NCI-H146 (cell line): ENCODE measurements around the gene CIB2.

ENCODE experiments used
- DNase-seq: peaks from one replicate; lab custom pipeline; 2025; lab: John Stamatoyannopoulos, UW

CIB2 gene

GRCh38 chr15:78107471-78107870 lies 23.8 kb downstream of the CIB2 start:
- DNase-seq, result no peak

DNA sequence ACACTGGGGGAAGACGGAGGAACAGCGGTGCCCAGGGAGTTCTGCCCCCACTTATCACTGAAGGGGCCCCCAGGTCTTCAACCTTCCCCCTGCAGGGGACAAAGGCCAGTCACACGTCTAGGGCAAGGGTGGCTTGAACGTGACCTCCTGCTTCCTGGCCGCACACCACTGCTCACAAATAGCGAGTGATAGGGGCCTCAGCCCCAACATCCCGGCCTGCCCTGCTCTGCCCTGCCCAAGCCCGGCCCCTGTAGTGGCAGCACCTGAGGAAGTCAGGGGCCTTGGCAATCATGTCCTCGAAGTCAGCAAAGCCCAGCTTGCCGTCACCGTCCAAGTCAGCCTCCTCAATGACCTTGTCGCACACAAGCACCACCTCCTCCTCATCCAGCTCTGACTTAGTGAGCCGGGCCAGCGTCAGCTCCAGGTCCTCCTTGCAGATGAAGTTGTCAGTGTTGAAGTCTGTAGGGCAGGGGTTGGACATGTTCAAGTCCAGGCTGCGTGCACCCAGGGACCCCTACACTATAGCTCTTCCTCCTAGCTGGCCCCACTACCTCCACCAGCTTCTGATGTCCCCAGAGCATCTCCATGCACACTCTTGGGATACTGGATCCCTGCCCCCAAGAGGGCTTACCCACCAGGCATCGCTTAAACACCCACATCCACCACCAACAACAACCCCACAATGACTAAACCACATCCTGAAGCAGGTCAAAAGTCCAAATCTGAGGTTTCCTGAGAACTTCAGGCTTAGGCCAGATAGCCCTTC lies 25.6 kb downstream of the CIB2 start:
- no peak for DNase-seq

DNA sequence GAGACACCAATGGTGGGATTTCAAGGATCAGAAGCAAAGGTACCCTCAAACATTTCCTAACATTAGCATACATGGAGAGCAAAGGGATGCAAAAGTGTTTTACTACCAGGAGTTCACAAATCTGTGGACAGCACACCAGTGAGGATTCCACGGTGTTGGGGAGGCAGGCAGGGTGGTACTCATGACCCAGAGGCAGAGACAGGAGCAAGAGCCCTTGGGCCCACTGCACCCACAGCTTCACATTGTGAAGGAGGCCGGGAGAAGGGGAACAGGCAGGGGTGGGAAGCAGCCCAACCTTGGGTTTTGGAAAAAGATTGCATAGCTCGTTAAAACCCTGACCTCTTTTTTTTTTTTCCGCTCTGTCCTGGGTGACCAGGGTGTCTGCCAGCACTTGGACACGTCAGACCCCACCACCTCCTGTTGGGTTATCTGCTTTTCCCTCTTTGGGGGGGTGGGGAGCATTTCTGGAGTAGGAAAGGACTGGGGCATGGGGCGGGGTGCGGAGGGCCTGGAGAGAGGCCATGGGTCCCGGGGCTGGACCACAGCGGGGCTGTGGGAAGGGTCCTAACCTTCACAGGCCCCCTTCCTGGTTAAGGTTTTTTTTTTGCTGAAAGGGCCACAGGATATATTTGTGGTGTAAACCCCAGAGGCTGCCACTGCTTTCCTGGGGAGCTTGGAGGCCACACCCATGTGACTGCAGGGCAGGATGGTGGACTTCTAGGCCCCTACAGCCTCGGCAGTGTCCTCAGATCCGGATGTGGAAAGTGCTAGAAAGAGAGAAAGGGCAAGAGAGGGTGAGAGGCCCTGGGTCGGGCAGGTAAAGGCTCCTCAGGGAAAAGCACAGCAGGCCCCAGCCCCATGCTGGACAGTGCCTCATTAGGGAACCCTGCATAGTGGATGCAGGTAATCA lies 26.4 kb downstream of the CIB2 start:
- DNase-seq, result no peak

- DNase-seq, result no peak
Measured at GRCh38 chr15:78104119-78104479, 27.1 kb downstream of the CIB2 start.

GRCh38 chr15:78103406-78104118 lies 27.7 kb downstream of the CIB2 start:
- no peak for DNase-seq

GRCh38 chr15:78102741-78103140 lies 28.5 kb downstream of the CIB2 start:
- DNase-seq, result no peak

DNA sequence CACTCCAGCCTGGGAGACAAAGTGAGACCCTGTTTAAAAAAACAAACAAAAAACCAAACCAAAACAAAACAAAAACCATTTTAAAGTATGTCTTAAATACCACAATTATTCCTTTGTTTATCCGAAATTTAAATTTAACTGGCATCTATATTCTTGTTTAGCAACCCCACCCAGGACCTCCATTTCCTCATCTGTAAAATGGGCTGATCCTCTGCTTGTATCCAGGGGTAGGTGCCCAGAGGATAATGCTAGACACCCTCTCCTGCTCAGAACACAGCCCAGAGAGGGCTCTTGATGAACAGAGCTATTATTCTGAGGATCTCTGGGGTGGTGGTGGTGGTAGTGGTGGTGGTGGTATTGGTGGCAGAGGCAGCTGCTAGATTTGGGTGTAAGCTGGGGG lies 29.0 kb downstream of the CIB2 start:
- no peak for DNase-seq

GRCh38 chr15:78101423-78102105 lies 29.7 kb downstream of the CIB2 start:
- no peak for DNase-seq

DNA sequence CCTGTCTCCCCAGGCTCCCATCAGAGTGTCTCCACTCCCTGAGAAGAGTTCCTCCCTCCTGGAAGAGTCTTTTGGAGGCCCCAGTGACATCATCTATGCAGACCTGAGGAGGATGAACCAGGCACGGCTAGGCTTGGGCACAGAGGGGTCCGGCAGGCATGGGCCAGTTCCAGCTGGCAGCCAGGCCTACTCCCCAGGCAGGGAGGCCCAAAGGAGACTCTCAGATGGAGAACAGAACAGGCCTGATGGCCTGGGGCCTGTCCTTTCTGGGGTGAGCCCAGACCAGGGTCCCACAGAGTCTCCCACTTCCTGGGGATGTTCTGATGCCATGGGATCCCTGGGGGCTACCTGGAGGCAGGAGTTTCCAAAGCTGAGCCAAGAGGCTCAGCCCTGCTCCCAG lies 30.4 kb downstream of the CIB2 start:
- no peak for DNase-seq

- DNase-seq, result no peak
Measured at GRCh38 chr15:78098131-78098755, 33.0 kb downstream of the CIB2 start.

- no peak for DNase-seq
Measured at GRCh38 chr15:78097667-78098066, 33.6 kb downstream of the CIB2 start.

- DNase-seq, result no peak
Measured at GRCh38 chr15:78093242-78094020, 37.8 kb downstream of the CIB2 start.

DNA sequence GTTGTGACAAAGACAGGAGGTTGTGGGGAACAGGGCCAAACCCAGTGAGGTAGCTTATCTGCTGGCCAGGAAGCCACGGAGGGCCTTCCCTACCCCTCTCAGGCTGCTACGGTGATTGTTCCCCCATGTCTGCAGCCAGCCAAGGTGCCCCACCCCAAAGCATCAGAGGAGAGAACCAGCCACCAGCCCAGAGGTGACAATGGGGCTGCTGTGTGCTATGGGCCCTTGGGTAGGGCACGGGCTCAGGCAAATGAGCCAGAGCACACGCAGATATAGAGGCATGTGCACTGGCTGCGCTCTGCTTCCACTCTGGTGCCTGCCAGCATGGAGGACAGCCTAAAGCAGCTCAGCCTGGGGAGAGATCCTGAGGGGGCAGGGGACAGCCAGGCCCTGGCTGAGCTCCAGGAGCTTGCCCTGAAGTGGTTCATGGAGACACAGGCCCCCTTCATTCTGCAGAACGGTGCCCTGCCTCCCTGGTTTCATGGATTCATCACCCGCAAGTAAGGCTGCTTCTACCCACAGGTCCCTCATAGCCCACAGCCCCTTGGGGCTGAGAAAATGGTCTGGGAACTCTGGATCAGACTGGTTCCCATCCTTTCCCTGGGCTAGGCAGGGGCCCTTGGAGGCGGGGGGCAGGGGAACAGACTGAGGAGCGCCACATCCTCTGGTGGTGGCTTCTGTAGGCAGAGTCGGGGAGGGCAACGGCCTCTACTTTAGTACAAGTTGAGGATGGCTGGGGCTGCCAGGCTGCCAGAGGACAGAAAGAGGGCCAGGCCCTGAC lies 38.8 kb downstream of the CIB2 start, which contains the start of gene SH2D7:
Gene SH2D7 (plus strand): TSS at position 301 of the 781 bp plus-strand sequence. CDS start 24 bp downstream, at position 325.
- no peak for DNase-seq

GRCh38 chr15:78090422-78091063 lies 40.7 kb downstream of the CIB2 start:
- DNase-seq, result no peak

GRCh38 chr15:78088773-78089080 lies 42.5 kb downstream of the CIB2 start:
- no peak for DNase-seq

GRCh38 chr15:78087951-78088772 lies 43.1 kb downstream of the CIB2 start:
- DNase-seq, result no peak

GRCh38 chr15:78085928-78086327 lies 45.3 kb downstream of the CIB2 start:
- DNase-seq, result no peak

GRCh38 chr15:78084449-78084750 lies 46.8 kb downstream of the CIB2 start:
- DNase-seq, result no peak
